HL-60 (cell line): ENCODE measurements around the gene NUDT14.

Experiments used
- DNase-seq, 2 experiments: peaks; one replicate each; pipeline ENCODE4 v3.0.0-alpha.2; 2010 to 2020; ENCODE audit warnings: low read depth in 1 of 2, low spot score in 1 of 2
- H3K27ac ChIP-seq: fragments of 250-450 bp; sonication (Bioruptor Pico); replicated peaks from 2 replicates; pipeline ENCODE4 v1.5.1; 2020; ENCODE audit warnings: mild to moderate bottlenecking, moderate library complexity
- H3K27me3 ChIP-seq: fragments of 250-450 bp; sonication (Bioruptor Pico); 2 replicates; pipeline ENCODE4 v1.5.1; 2021; ENCODE audit warnings: mild to moderate bottlenecking, moderate library complexity; ENCODE audit not compliant: insufficient read depth, poor library complexity, severe bottlenecking
- H3K4me3 ChIP-seq: replicated peaks from 2 replicates; pipeline ENCODE4 v1.5.1; 2011; ENCODE audit warnings: mild to moderate bottlenecking, control low read depth, low read length; ENCODE audit not compliant: insufficient read depth
- GABPA ChIP-seq: IDR thresholded peaks from 2 replicates; pipeline ENCODE4 v1.6.1; 2012; ENCODE audit warnings: low read depth
- POLR2AphosphoS5 ChIP-seq: IDR thresholded peaks from 2 replicates; pipeline ENCODE4 v1.6.1; 2012; ENCODE audit warnings: low read depth
- SPI1 ChIP-seq: IDR thresholded peaks from 2 replicates; pipeline ENCODE4 v1.6.1; 2012; ENCODE audit warnings: low read depth, mild to moderate bottlenecking, borderline replicate concordance
- TF ChIP-seq, protein P1 (sequence below): IDR thresholded peaks from 2 replicates; pipeline ENCODE4 v1.6.1; 2012; ENCODE audit warnings: low read depth; ENCODE audit not compliant: insufficient replicate concordance
- TF ChIP-seq, protein P2 (sequence below): IDR thresholded peaks from one replicate; pipeline ENCODE4 v1.5.1; 2011; ENCODE audit warnings: low read length, control low read depth, inconsistent platforms; ENCODE audit not compliant: insufficient read depth

Gene NUDT14

DNA sequence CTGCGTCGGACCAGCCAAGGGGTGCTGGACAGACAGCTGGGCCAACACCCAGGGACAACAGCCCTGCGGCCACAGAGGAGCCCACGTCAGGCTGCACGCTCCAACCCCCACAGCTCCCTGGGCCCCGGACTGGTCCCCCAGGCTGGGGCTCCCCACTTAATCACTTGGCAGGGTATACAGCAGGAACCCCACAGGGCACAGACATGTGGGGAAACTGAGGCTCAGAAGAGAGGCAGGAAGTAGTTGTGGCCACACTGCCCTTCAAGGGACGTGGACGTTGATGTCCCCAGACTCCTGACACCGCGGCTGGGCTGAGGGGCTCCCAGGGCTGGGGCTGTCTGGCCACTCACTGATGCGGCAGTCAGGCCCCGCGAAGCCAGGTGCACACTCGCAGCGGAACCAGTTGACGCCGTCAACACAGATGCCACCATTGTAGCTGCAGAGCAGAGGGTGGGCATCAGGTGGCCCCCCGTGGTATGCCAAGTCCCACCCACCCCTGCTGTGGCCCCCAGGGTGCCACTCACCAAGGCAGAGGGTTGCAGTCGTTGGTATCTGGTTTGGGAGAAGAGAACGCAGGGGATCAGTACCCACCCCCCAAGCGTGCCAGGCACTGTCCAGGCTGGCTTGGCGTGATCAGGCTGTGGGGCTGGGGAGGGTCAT, 34.0 kb downstream of the NUDT14 start:
- H3K27ac ChIP-seq = no peak overlapping the region
- H3K27me3 ChIP-seq = peaks cover under 1% of the 10 kb centered on the region
- DNase-seq = no peak
- no peak overlapping the region for H3K4me3 ChIP-seq
- TF ChIP-seq GABPA = no peak
- TF ChIP-seq, protein P1, sequence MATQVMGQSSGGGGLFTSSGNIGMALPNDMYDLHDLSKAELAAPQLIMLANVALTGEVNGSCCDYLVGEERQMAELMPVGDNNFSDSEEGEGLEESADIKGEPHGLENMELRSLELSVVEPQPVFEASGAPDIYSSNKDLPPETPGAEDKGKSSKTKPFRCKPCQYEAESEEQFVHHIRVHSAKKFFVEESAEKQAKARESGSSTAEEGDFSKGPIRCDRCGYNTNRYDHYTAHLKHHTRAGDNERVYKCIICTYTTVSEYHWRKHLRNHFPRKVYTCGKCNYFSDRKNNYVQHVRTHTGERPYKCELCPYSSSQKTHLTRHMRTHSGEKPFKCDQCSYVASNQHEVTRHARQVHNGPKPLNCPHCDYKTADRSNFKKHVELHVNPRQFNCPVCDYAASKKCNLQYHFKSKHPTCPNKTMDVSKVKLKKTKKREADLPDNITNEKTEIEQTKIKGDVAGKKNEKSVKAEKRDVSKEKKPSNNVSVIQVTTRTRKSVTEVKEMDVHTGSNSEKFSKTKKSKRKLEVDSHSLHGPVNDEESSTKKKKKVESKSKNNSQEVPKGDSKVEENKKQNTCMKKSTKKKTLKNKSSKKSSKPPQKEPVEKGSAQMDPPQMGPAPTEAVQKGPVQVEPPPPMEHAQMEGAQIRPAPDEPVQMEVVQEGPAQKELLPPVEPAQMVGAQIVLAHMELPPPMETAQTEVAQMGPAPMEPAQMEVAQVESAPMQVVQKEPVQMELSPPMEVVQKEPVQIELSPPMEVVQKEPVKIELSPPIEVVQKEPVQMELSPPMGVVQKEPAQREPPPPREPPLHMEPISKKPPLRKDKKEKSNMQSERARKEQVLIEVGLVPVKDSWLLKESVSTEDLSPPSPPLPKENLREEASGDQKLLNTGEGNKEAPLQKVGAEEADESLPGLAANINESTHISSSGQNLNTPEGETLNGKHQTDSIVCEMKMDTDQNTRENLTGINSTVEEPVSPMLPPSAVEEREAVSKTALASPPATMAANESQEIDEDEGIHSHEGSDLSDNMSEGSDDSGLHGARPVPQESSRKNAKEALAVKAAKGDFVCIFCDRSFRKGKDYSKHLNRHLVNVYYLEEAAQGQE = no peak
- no peak for TF ChIP-seq SPI1

DNA sequence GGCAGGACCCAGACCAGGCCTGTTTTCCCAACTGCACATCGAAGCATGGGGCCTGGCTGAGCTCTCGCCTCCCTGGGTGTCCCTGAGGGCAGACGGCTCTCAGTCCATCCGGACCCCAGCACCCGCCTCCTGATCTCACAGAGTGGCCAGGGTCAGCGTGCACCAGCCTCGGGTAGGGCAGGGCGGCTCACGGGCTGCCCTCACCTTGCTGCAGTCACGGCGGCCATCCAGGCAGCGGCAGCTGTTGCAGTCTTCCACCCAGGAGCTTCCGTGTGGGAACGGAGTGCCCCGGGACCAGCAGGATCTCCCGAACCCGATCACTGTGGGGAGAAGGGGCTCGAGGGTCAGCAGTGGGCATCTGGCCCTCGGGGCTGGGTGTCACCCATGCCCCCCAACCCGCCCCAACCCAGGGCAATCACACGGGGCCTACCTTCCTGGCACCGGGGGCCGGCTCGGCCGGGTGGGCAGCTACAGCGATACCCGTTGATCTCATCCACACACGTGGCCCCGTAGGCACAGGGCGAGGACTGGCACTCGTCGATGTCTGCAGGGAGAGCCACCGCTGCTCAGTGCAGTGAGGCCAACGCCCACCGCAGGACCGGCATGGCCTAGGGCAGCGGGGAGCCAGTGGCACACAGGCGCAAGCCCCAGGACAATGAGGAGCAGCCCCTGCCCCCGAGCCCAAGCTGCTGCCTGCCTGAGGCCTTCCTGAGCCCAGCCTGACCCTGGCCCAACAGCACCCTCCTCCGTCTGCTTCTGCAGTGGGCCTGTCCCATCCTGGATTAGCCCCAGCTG, 34.7 kb downstream of the NUDT14 start:
- no peak for DNase-seq
- H3K27me3 ChIP-seq = no peaks in the 10 kb centered on the region
- H3K4me3 ChIP-seq = no peak overlapping the region
- no peak for TF ChIP-seq SPI1
- TF ChIP-seq GABPA = no peak
- TF ChIP-seq, protein P2, sequence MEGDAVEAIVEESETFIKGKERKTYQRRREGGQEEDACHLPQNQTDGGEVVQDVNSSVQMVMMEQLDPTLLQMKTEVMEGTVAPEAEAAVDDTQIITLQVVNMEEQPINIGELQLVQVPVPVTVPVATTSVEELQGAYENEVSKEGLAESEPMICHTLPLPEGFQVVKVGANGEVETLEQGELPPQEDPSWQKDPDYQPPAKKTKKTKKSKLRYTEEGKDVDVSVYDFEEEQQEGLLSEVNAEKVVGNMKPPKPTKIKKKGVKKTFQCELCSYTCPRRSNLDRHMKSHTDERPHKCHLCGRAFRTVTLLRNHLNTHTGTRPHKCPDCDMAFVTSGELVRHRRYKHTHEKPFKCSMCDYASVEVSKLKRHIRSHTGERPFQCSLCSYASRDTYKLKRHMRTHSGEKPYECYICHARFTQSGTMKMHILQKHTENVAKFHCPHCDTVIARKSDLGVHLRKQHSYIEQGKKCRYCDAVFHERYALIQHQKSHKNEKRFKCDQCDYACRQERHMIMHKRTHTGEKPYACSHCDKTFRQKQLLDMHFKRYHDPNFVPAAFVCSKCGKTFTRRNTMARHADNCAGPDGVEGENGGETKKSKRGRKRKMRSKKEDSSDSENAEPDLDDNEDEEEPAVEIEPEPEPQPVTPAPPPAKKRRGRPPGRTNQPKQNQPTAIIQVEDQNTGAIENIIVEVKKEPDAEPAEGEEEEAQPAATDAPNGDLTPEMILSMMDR = no peak
- TF ChIP-seq, protein P1 = no peak
- TF ChIP-seq POLR2AphosphoS5 = no peak
- no peak overlapping the region for H3K27ac ChIP-seq

DNA sequence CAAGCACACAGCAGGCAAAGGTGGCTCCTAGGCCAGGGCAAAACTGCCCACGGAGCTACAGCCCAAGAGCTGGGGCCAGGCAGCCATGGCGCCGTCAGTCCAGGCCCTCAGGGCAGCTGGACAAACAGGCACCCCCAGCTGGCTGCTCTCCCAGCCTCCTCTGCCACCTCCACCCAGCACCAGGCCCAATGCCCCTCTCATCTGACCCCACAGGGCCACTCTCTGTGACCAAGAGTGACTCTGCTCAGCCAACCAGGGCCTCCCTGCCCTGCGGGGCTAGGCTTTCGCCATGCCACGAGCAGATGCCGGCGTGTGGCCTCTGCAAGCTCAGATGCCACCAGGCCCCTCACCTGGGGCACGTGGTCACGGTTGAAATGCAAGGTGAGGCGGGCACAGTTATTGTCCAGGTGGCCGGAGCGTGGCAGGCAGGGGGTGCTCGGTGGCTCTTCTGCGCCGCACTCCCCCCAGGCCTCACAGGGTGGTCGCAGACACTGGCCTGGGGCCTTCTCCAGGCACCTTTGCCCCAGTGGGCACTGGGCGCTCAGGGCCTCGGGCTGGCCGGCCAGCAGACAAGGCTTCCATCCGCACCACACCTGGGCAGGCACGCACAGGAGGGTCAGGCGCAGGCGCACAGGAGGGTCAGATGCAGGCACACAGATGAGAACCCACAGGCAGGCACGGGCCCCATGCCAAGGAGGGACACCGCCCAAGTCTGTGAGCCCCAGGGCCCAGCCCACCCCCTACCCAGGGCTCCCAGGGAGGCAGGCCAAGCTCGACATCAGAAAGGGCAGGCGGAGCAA, 35.5 kb downstream of the NUDT14 start:
- Histone ChIP-seq H3K4me3 (no peak overlapping the region), H3K27me3 (no peaks in the 10 kb centered on the region), H3K27ac (no peak overlapping the region)
- TF ChIP-seq GABPA (no peak), POLR2AphosphoS5 (no peak), SPI1 (no peak)
- TF ChIP-seq, protein P1 = no peak
- TF ChIP-seq, protein P2 = no peak
- no peak for DNase-seq
